Esophagus mucosa (tissue), 1 donor: ENCODE results near the gene RAB3GAP2. TPM values are rescaled to one million over a fixed set of nuclear protein-coding genes. Genes with fewer than 3 reads are reported as not detected.
A peak's percentile ranks its signal among the peaks of the same experiment; 100 is the strongest.
"Not testable (repeated sequence)": the region's sequence is repeated elsewhere in the genome, so short reads cannot be mapped to it uniquely, and the experiment has no call there.

Experiments
- ATAC-seq: fragments of 200-7000 bp; cut with Tn5 transposase; one replicate; pipeline ENCODE4 v1.9.1; 2020
- total RNA-seq: library from RNA; stranded (reverse); gene quantifications from one replicate; pipeline ENCODE4 v1.2.4, GENCODE V29; 2023
- donor health status: DM: yes; HTN: yes; CAD: no.

The RAB3GAP2 gene
- total RNA-seq, 1 donor from 2014 or later: 25.1 TPM

GRCh38 chr1:220188538-220188937 is 83.7 kb downstream of the RAB3GAP2 start:
- ATAC-seq: no peak

DNA sequence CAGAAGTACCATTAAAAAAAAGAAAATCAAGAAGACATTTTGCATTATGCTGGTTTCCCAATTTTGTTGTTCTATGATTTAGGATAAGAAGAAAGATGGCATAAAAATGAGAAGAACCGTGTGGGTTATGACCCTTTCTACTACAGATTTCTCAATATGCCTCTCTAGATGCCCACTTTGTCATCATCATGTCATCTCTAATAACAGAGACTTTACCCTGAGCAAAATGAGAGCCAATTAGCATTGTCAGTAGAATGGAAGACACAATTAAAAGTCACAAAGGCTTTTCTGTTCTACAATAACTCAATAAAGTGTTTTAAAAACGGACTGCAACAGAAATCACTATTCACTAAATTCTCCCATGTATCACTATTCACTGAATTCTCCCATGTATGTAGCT is 85.5 kb downstream of the RAB3GAP2 start:
- no peak for ATAC-seq

- ATAC-seq: no peak
Observed at GRCh38 chr1:220184506-220184905, 87.7 kb downstream of the RAB3GAP2 start.

- ATAC-seq: no peak
Observed at GRCh38 chr1:220182656-220183055, 89.6 kb downstream of the RAB3GAP2 start.

- no peak for ATAC-seq
Observed at GRCh38 chr1:220182111-220182510, 90.1 kb downstream of the RAB3GAP2 start.

- ATAC-seq: no peak
Observed at GRCh38 chr1:220176540-220176939, 95.7 kb downstream of the RAB3GAP2 start.

DNA sequence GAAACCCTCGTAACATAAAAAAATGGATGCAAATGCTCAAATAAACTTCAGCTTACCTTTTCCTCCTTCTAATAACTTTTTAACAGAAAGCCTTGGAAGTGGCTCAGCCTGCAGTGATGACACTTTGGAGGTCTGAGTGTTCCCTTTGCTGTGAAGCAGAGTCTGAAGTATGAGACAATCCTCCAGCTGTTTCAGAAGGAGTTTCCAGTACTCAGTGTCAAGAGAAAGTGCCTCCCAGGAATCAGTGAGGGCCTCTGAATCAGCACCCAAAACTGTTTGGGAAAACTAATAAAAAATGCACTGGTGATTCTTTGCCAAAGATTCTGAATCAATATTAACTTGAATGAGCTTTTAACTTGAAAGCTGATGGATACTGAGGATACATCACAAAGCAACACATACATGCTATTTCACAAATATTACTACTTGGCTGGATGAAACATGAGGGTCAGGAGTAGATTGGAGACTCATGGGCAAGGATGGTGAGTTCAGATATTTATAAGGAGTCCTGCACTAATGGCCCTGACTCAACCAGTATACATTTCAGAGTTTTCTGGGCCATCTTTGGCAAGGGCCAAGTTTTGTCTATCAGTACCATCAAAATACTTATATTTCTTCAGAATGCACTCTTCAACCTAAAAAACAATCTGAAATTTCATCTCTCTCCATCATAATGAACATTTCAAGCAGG is 101.3 kb downstream of the RAB3GAP2 start:
- no peak for ATAC-seq

- not testable (repeated sequence) for ATAC-seq
Observed at GRCh38 chr1:220169887-220170286, 102.4 kb downstream of the RAB3GAP2 start.

DNA sequence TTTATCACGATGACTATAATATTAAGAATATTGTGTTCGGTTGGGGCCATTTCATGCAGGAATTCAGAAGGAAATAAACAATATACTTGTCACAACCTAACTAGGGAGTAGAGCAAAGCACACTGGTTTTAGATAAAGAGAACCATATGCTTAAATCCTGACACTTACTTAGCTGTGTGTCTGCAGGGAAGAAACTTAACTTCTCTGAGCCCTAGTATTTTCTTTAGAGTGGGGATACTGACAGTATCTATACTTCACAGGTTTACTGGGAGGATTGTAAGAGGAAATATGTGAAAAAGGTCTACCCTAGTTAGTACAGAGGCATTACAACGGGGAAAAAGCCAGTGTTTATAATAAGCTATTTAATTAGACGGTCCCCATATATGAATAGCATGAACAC is 105.4 kb downstream of the RAB3GAP2 start:
- ATAC-seq: no peak

DNA sequence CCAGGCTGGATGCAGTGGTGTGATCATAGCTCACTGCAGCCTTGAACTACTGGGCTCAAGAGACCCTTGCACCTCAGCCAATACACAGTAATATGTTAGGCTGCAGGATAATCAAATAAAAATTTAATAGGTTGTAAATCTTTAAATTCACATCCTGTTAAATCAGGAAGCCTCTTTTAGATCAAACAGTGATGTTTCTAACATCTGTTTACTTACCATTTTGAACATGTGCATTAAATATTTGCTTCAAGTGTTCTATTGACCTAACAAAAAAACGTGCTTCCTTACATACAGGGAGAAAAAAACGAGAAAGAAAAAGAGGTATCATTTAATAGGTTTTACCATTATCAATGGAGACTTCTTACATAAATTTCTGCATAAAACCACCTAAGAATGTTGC is 107.7 kb downstream of the RAB3GAP2 start:
- ATAC-seq: no peak

DNA sequence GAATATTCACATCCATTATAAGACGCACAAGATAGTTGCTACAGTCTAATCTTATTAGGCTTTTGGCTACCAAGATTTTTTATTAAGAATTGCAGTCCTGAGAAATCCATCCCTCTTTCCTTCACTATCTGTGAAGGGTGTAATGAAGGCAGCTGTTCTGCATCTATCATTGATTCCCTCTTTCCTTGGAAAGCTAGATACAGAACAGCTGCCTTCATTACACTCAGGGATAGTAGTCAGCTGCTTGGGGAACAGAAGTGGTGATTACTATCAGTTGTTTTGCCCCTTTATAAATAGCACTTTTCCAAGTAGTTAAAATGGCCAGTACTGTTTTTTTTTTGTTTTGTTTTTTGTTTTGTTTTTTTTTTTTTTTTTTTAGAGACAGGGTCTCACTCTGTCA is 108.1 kb downstream of the RAB3GAP2 start:
- ATAC-seq: no peak

DNA sequence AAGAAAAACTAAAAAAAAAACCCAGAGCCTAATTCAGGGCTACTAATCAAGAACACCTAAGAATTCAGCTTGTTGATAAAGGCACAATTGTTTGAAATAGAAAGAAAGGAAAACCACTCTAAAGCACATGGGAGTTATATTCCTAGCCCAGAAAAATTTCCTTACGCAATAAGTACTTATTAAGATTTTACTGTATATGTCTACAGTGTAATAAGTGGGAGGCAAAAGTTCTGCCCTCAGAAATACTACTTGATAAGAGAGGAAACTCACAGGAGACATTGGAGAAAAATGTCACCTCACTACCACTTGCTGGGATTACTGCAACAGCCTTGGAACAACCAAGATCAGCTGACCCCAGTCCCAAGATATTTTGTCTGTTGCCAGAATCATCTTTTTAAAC is 112.2 kb downstream of the RAB3GAP2 start:
- ATAC-seq: no peak

DNA sequence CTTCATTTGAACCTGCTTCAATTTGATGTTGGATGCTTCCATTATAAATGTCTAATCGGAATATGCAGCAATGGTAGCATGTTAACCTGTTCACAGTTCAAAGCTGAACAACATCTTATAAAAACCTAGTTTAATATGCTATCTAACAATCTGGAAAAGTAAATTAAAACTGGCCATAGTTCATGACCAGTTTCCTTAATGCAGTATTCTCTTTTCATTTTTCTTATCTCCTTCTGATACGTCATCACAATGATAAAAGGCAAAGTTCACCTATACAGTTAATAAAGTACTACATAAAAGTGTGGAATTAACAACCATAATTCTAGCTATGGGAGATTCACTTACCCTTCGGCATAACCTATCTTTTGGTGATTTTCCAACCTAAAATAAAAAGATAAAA is 113.2 kb downstream of the RAB3GAP2 start:
- no peak for ATAC-seq

- ATAC-seq: not testable (repeated sequence)
Observed at GRCh38 chr1:220158530-220158929, 113.7 kb downstream of the RAB3GAP2 start.

GRCh38 chr1:220157738-220158137 is 114.5 kb downstream of the RAB3GAP2 start:
- no peak for ATAC-seq

DNA sequence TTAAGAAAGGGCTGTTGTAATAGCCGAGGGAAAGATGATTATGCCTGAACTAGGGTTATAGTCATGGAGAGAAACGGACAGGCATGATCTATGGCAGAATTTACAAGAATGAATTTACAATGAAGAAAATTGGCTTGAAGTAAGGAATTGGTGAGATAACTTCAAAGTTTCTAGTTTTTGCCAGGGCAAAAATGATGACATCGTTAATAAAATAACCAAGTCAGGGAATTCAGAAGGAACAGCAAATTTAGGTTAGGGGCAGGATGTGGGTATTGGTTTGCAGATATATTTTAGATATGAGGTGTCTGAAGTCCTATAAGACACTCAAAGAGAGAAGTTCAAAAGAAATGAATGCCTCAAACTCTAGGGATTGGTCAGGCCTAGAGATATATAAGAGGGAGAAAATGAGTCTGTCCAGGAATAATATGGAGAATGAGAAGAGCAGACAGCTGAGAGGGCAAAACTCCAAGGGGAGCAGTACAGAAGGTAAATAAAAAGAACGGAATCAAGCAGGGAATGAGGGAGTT is 115.6 kb downstream of the RAB3GAP2 start:
- ATAC-seq: no peak

DNA sequence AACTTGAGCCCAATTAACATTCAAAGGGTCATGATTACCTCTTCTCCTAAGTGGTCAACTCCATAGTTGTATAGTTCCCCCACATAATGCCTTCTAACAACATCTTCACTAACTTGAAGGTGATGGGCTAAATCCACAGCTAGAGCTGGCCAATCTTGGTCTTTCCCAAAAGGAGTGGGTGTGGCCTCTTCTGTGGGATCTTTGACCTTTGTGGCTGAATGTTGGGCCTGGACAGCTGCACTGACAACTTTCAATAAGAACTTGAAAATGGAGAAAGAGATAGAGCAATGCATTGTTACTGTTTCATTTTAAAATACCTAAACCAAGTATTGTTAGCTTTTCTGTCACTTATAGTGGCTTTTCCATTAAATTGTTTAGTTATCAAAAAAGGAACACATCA is 119.1 kb downstream of the RAB3GAP2 start:
- no peak for ATAC-seq

DNA sequence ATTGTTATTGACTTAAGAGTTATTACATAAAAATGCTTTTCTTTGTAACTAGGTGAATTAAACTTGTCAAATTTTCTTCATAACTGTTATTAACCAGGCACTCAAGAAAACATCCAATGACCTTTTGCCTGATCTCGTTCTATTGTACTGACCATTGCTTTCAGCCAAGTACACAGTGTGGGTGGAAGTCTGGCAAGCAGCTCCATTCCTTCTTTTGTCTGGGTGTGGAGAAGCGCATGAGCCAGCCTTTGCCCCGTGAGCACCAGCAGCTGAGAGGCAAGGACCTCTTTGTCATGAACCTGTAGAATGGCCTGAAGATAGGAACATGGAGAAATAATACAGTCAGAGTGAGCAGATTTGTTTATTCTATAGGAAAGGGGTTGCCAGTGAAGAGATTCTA is 120.8 kb downstream of the RAB3GAP2 start:
- ATAC-seq: no peak

GRCh38 chr1:220149742-220150141 is 122.5 kb downstream of the RAB3GAP2 start:
- no peak for ATAC-seq

DNA sequence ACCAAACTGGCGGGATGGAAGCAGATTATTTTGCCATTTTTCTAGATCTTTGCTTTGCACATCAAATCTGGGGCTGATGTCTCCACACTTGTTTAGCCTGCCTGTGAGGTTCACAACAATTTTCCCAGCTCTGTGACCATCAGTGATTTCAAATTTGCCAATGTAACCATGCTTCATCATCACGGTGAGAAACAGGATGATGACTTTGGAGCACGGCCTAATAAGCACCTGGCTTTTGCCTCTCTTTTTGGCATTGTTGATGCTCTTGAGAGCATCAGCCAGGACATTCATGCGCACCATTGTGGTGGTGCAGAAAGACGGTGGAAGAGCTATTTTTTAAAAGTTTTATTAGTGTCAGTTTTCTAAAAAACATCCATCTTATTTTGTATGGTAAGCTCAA is 128.2 kb downstream of the RAB3GAP2 start:
- no peak for ATAC-seq

DNA sequence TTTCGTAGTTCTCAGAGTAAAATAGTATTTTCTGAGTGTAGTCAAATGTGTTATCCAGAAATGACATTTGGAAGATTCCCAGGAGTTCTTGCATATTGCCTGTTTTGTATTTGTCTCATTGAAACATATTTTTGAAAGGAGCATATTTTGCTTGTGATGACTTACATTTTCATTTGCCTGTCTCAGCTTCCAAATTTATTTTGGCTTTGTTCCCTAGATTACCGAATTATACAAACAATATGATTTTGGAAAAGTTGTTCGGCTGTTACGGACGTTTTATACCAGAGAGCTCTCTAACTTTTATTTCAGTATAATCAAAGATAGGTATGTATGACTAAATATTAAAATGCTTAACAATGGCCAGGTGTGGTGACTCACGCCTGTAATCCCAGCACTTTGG is 132.3 kb downstream of the RAB3GAP2 start:
- ATAC-seq: no peak

DNA sequence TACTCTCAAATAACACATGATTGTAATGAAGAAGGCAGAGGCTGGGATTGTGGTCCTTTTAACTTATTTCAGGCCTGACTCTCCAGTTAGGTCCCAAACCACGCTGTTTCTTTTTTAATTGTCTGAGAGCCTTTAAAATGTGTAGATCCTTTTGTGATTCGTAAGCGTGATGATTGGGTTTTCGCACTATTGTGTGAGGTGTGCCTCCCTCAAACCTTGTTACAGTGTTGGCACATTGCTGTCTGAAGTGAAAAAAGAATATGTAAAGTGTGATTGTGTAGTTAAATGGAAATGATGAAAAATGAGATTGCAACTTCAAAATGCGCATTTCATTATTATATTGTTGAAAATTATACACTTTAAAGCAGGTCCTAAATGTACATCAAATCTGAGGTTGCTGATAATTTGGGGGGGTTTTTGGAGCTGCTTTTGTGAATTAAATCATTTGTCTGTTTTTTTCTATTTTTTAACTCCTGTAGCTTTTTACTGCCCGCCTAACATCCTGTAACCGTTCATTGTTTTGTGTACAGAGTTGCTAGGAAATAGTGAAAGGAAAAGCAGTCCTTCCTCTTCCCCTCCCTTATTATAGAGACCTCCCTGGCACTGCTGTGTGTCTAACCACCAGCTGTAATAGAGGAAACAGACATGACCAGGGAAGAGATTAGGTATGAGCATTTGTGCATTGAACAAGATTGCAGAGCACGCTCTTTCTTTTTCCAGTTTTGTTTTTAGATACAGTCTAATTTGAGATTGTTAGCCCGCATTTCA is 135.1 kb downstream of the RAB3GAP2 start:
- peak; percentile 38 for ATAC-seq

DNA sequence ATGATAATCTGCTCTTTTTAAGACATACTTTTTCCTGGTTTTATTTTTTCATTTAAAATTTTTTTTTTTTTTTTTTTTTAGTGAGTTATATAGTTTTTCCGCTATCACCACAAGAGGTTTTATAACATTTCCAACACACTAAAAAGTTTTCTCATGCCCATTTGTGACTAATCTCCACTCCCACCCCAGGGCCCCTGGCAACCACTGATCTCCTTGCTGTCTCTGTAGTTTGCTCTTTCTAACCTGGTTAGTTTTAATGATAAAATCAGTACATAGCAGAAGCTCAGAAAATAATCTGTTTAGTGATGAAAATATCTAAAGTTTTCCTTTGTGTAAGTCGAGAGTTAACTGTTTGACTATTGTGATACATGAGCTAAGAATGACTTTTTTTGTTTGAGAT is 136.5 kb downstream of the RAB3GAP2 start:
- ATAC-seq: no peak
